HepG2 (cell line): ENCODE results near the gene SLC25A11. TPM values are rescaled to one million over a fixed set of nuclear protein-coding genes. Genes with fewer than 3 reads are reported as not detected.

Source experiments
- AGO1 ChIP-seq: fragments of 200-400 bp; formaldehyde crosslinking; IDR thresholded peaks from 2 replicates; pipeline ENCODE4 v1.6.1; 2017; ENCODE audit warnings: mild to moderate bottlenecking, low read depth, low read length, moderate library complexity; ENCODE audit not compliant: poor library complexity, severe bottlenecking
- AHR ChIP-seq: IDR thresholded peaks from 2 replicates; pipeline ENCODE4 v1.6.1; 2018; ENCODE audit warnings: missing genetic modification reagents, missing compliant biosample characterization
- ATAD3A ChIP-seq: sonication (generic); formaldehyde crosslinking; IDR thresholded peaks from 2 replicates; pipeline ENCODE4 v1.4.0; 2020; ENCODE audit warnings: missing genetic modification reagents
- ATM ChIP-seq: fragments of 450-650 bp; IDR thresholded peaks from 2 replicates; pipeline ENCODE4 v1.7.1; 2017; ENCODE audit warnings: mild to moderate bottlenecking, borderline replicate concordance
- ATRX ChIP-seq: sonication (generic); formaldehyde crosslinking; IDR thresholded peaks from 2 replicates; pipeline ENCODE4 v1.4.0; 2020; ENCODE audit warnings: missing genetic modification reagents, borderline replicate concordance
- BRCA1 ChIP-seq: sonication (generic); formaldehyde crosslinking; IDR thresholded peaks from 2 replicates; pipeline ENCODE4 v1.4.0; 2020; ENCODE audit warnings: missing genetic modification reagents
- ELF1 ChIP-seq: sonication (generic); formaldehyde crosslinking; IDR thresholded peaks from 2 replicates; pipeline ENCODE4 v1.4.0; 2020; ENCODE audit warnings: missing genetic modification reagents
- ELF3 ChIP-seq: IDR thresholded peaks from 2 replicates; pipeline ENCODE4 v1.6.1; 2016; ENCODE audit warnings: missing genetic modification reagents, missing compliant biosample characterization
- KDM2A ChIP-seq: sonication (generic); formaldehyde crosslinking; IDR thresholded peaks from 2 replicates; pipeline ENCODE4 v1.4.0; 2020; ENCODE audit warnings: low read depth, missing genetic modification reagents, borderline replicate concordance
- MYNN ChIP-seq: sonication (generic); formaldehyde crosslinking; IDR thresholded peaks from 2 replicates; pipeline ENCODE4 v1.4.0; 2020; ENCODE audit warnings: mild to moderate bottlenecking, low read depth, missing genetic modification reagents
- PHF20 ChIP-seq: sonication (generic); formaldehyde crosslinking; IDR thresholded peaks from 2 replicates; pipeline ENCODE4 v1.5.0; 2020; ENCODE audit warnings: mild to moderate bottlenecking, missing genetic modification reagents
- PPARG ChIP-seq: conservative IDR thresholded peaks from 2 replicates; pipeline ENCODE4 v1.6.1; 2016; ENCODE audit warnings: missing biosample characterization, missing genetic modification reagents
- PTBP1 ChIP-seq: fragments of 200-400 bp; formaldehyde crosslinking; IDR thresholded peaks from 2 replicates; pipeline ENCODE4 v1.6.1; 2018; ENCODE audit warnings: low read length, low read depth; ENCODE audit not compliant: poor library complexity, severe bottlenecking
- RAD21 ChIP-seq: fragments of 450-650 bp; formaldehyde crosslinking; IDR thresholded peaks from 2 replicates; pipeline ENCODE4 v1.5.0; 2020; ENCODE audit warnings: mild to moderate bottlenecking
- SAFB2 ChIP-seq: sonication (generic); formaldehyde crosslinking; IDR thresholded peaks from 2 replicates; pipeline ENCODE4 v1.5.1; 2020; ENCODE audit warnings: missing genetic modification reagents, low read depth, mild to moderate bottlenecking, borderline replicate concordance
- SALL1 ChIP-seq: sonication (generic); formaldehyde crosslinking; IDR thresholded peaks from 2 replicates; pipeline ENCODE4 v1.8.0; 2022; ENCODE audit warnings: mild to moderate bottlenecking, missing genetic modification reagents
- WIZ ChIP-seq: sonication (generic); formaldehyde crosslinking; IDR thresholded peaks from 2 replicates; pipeline ENCODE4 v1.5.1; 2020; ENCODE audit warnings: mild to moderate bottlenecking, missing genetic modification reagents
- ZFAT ChIP-seq: sonication (generic); formaldehyde crosslinking; conservative IDR thresholded peaks from 2 replicates; pipeline ENCODE4 v1.8.1; 2023; ENCODE audit warnings: missing genetic modification reagents, inconsistent platforms
- ZFP90 ChIP-seq: sonication (generic); formaldehyde crosslinking; IDR thresholded peaks from 2 replicates; pipeline ENCODE4 v1.8.0; 2022; ENCODE audit warnings: missing genetic modification reagents, mild to moderate bottlenecking, inconsistent platforms, borderline replicate concordance
- ZKSCAN1 ChIP-seq: fragments of 150-350 bp; IDR thresholded peaks from 2 replicates; pipeline ENCODE4 v1.6.1; 2014; ENCODE audit warnings: low read length
- ZMAT3 ChIP-seq: sonication (generic); formaldehyde crosslinking; conservative IDR thresholded peaks from 2 replicates; pipeline ENCODE4 v1.7.0; 2021; ENCODE audit warnings: missing genetic modification reagents
- ZNF20 ChIP-seq: sonication (generic); formaldehyde crosslinking; IDR thresholded peaks from 2 replicates; pipeline ENCODE4 v1.4.0; 2020; ENCODE audit warnings: mild to moderate bottlenecking, moderate library complexity, missing genetic modification reagents
- ZNF607 ChIP-seq: sonication (generic); formaldehyde crosslinking; IDR thresholded peaks from 2 replicates; pipeline ENCODE4 v1.5.1; 2020; ENCODE audit warnings: missing genetic modification reagents, mild to moderate bottlenecking, borderline replicate concordance
- ZNF850 ChIP-seq: sonication (generic); formaldehyde crosslinking; conservative IDR thresholded peaks from 2 replicates; pipeline ENCODE4 v1.9.0; 2021; ENCODE audit warnings: mild to moderate bottlenecking, missing genetic modification reagents
- ZSCAN21 ChIP-seq: sonication (generic); formaldehyde crosslinking; IDR thresholded peaks from 2 replicates; pipeline ENCODE4 v1.8.0; 2022; ENCODE audit warnings: mild to moderate bottlenecking, missing genetic modification reagents, moderate library complexity, borderline replicate concordance
- ZSCAN22 ChIP-seq: sonication (generic); formaldehyde crosslinking; IDR thresholded peaks from 2 replicates; pipeline ENCODE4 v1.4.0; 2020; ENCODE audit warnings: mild to moderate bottlenecking, missing genetic modification reagents
- polyA plus RNA-seq, 8 experiments: library from polyadenylated mRNA; depleted of rRNA in 3 of 8; stranded (reverse) in 7 of 8; unstranded in 1 of 8; fragments of >200 nt; fragmentation: Illumina TruSeq in 4 of 8; extraction: Trizol in 4 of 8; gene quantifications; 2 replicates each; pipeline versions ENCODE4 v1.2.1 to v1.2.3, GENCODE V29; 2011 to 2016; ENCODE audit warnings: low read depth in 4 of 8, missing spikeins in 1 of 8, mixed read lengths in 1 of 8; ENCODE audit not compliant: insufficient read depth in 1 of 8
- total RNA-seq, 5 experiments: library from RNA; depleted of rRNA; stranded (reverse); fragments of >200 nt; fragmentation: Illumina TruSeq; extraction: Trizol; gene quantifications; 2 replicates each; pipeline ENCODE4 v1.2.3, GENCODE V29; 2016; ENCODE audit warnings: low read depth in 1 of 5
- TF ChIP-seq, protein P1 (sequence below): sonication (generic); formaldehyde crosslinking; IDR thresholded peaks from 2 replicates; pipeline ENCODE4 v1.4.0; 2020; ENCODE audit warnings: missing genetic modification reagents, borderline replicate concordance
- TF ChIP-seq, protein P2 (sequence below): IDR thresholded peaks from 2 replicates; pipeline ENCODE4 v1.6.1; 2016; ENCODE audit warnings: missing compliant biosample characterization, missing genetic modification reagents, borderline replicate concordance
- TF ChIP-seq, protein P3 (sequence below): sonication (generic); formaldehyde crosslinking; IDR thresholded peaks from 2 replicates; pipeline ENCODE4 v1.4.0; 2020; ENCODE audit warnings: missing genetic modification reagents

The SLC25A11 gene
- total and polyA plus RNA-seq, 2 of the 13 experiments (the other 11 are each of a cell fraction or from before 2014, with no cell fraction given), result 35.4 to 47.2 TPM

DNA sequence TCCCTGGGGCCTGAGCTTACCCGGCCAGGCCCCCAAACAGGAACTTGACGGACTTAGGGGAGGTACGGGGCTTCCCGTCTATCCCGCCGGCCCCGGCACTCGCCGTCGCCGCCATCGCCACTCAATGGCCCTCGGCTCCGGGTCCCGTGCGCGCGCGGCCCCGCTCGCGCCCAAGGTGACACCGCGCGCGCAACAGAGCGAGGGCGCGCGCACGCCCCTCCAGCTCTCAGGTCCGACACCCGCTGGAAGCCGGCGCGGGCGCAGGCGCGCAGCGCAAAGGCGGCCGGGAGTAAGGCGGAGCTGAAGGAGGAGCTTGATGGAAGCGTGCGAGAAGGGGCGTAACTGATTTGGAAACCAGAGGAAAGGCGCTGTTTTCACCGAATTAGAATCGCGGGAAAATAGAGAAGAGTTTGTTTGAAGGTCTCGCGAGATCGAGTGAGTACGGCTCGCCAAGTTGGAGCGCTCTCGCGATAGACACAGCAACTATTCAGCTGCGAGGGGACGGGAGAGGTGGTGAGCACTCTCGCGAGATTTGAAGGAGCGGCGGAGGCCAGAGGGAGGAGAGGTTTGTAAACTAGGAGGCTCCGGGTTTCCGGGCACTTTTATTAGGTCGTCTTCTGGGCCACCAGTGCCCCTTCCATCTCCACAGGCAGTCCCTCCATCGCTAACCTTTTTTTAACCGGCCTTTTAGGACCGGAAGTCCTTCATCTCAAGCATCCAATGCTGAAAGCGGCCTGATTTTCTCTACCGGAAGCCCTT, at the start of gene SLC25A11, which contains the start of gene RNF167 (continued):
- TF ChIP-seq, protein P1, sequence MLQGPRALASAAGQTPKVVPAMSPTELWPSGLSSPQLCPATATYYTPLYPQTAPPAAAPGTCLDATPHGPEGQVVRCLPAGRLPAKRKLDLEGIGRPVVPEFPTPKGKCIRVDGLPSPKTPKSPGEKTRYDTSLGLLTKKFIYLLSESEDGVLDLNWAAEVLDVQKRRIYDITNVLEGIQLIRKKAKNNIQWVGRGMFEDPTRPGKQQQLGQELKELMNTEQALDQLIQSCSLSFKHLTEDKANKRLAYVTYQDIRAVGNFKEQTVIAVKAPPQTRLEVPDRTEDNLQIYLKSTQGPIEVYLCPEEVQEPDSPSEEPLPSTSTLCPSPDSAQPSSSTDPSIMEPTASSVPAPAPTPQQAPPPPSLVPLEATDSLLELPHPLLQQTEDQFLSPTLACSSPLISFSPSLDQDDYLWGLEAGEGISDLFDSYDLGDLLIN (CRISPR knock-in tag), result no peak; the same call in 1 of the 2 replicates
- TF ChIP-seq ZFAT (CRISPR knock-in tag) (no peak), ZNF20 (CRISPR knock-in tag) (no peak), ATRX (CRISPR knock-in tag) (no peak), AHR (CRISPR knock-in tag) (no peak), ZSCAN22 (CRISPR knock-in tag) (no peak), ZNF850 (CRISPR knock-in tag) (no peak), ATM (no peak), PHF20 (peak; percentile 69; the same call in 1 of the 2 replicates), PTBP1 (no peak), ZKSCAN1 (no peak), ZSCAN21 (no peak), ZNF607 (CRISPR knock-in tag) (0 out of 2 replicates have a peak, but pooled peaks have one; percentile 18), ATAD3A (no peak), BRCA1 (peak; percentile 43; the same call in 1 of the 2 replicates), SAFB2 (CRISPR knock-in tag) (no peak; the same call in 1 of the 2 replicates), PPARG (no peak), MYNN (CRISPR knock-in tag) (no peak), AGO1 (no peak), ZFP90 (peak; percentile 61; the same call in 1 of the 2 replicates), RAD21 (peak; percentile 57), KDM2A (CRISPR knock-in tag) (0 out of 2 replicates have a peak, but pooled peaks have one; percentile 27), WIZ (CRISPR knock-in tag) (no peak), ELF1 (CRISPR knock-in tag) (no peak; the same call in none of the 2 replicates), SALL1 (CRISPR knock-in tag) (peak; percentile 70), ZMAT3 (peak; percentile 79; the same call in 1 of the 2 replicates), ELF3 (CRISPR knock-in tag) (peak; percentile 10; the same call in 1 of the 2 replicates)
- TF ChIP-seq, protein P2, sequence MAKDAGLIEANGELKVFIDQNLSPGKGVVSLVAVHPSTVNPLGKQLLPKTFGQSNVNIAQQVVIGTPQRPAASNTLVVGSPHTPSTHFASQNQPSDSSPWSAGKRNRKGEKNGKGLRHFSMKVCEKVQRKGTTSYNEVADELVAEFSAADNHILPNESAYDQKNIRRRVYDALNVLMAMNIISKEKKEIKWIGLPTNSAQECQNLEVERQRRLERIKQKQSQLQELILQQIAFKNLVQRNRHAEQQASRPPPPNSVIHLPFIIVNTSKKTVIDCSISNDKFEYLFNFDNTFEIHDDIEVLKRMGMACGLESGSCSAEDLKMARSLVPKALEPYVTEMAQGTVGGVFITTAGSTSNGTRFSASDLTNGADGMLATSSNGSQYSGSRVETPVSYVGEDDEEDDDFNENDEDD, result no peak; the same call in 1 of the 2 replicates
- TF ChIP-seq, protein P3, sequence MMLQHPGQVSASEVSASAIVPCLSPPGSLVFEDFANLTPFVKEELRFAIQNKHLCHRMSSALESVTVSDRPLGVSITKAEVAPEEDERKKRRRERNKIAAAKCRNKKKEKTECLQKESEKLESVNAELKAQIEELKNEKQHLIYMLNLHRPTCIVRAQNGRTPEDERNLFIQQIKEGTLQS, result no peak
